Erythroblast (primary cell): ENCODE data around the gene HRAS.

Experiments used
- GATA1 ChIP-seq: IDR thresholded peaks from 2 replicates; pipeline ENCODE4 v1.6.1; 2011; ENCODE audit warnings: low read depth, mild to moderate bottlenecking, control low read depth, low read length, moderate library complexity
- POLR2A ChIP-seq: IDR thresholded peaks from 2 replicates; pipeline ENCODE4 v1.6.1; 2011; ENCODE audit warnings: mild to moderate bottlenecking, low read length

GRCh38 chr11:495537-495931, 39.8 kb downstream of the HRAS start:
- TF ChIP-seq POLR2A (no peak), GATA1 (no peak)
